ENCODE results near the gene CDKN2A.
"Not testable (repeated sequence)": the region's sequence is repeated elsewhere in the genome, so short reads cannot be mapped to it uniquely, and the experiment has no call there.

CDKN2A gene

GRCh38 chr9:21982391-21982790 lies 11.8 kb downstream of the CDKN2A start:
- no peak for DNase-seq

GRCh38 chr9:21976334-21976875 lies 17.8 kb downstream of the CDKN2A start:
- DNase-seq: no peak

GRCh38 chr9:21974722-21975409 lies 19.3 kb downstream of the CDKN2A start:
- peak; percentile 90 for DNase-seq

DNA sequence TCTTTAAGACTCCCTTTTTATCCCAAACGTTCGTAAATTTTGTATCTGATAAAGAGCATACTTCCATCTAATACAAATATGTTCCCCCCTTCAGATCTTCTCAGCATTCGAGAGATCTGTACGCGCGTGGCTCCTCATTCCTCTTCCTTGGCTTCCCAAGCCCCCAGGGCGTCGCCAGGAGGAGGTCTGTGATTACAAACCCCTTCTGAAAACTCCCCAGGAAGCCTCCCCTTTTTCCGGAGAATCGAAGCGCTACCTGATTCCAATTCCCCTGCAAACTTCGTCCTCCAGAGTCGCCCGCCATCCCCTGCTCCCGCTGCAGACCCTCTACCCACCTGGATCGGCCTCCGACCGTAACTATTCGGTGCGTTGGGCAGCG lies 19.9 kb downstream of the CDKN2A start:
- DNase-seq: peak; percentile 73

- no peak for DNase-seq
These were observed 21.8 kb downstream of the CDKN2A start for GRCh38 chr9:21972361-21972760.

DNA sequence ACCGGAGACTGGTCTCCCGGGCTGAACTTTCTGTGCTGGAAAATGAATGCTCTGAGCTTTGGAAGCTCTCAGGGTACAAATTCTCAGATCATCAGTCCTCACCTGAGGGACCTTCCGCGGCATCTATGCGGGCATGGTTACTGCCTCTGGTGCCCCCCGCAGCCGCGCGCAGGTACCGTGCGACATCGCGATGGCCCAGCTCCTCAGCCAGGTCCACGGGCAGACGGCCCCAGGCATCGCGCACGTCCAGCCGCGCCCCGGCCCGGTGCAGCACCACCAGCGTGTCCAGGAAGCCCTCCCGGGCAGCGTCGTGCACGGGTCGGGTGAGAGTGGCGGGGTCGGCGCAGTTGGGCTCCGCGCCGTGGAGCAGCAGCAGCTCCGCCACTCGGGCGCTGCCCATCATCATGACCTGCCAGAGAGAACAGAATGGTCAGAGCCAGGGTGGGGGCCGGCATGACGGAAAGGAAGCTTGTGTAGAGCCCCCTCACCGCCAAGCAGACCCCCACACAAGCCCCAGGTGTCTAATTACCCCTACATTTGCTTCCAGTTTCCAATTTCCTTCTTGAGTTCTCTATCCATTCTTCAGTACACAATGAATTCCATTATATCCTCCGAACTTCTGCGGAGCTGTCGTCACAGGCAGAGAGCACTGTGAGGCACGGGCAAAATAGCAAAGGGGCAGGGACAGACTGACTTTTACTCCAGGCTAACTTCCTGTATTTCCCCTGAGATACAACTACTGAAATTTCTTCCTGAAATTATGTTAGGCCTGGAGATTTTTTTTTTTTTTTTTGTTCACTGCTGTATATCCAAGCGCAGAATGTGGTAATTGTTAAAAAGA lies 23.2 kb downstream of the CDKN2A start:
- DNase-seq: no peak

GRCh38 chr9:21969951-21970799 lies 24.0 kb downstream of the CDKN2A start:
- DNase-seq: no peak

DNA sequence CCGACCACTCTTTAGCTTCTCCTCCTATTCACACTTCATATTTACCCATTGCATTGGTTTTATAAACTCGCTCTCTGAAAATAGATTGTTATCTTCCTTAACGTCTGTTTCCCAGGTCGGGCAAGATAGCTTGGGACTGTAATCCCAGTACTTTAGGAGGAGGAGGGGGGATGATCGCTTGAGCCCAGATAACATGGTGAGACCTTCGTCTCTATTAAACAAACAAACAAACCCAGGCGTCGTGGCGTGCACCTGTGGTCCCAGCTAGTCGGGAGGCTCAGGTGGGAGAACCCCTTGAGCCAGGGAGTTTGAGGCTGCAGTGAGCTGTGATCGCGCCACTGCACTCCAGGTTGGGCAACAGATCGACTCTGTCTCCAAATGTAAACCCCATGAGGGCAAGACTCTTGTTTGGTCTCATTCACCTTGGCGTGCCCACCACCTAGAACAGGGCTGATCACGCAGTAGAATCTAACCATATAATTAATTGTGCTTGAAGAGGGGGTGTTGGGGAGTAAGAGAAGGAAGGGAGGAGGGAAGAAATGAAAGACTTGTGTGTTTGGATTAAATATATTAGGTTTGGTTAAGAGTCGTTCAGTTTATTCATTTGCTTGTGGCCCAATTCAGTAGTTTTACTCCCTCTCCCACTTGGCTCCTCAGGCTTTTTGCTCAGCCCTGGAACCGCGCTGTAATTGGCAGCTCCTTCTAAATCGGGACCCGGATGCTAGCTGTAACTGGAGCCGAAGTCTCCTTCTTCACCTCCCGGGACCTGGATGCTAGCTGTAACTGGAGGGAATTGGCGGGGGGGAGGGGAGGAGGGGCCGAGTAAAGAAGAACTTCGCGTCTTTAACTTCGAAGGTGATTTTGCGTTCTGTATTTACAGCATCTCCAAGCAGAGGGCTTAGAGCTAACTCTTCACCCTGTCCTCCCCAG lies 24.9 kb downstream of the CDKN2A start:
- DNase-seq: no peak

DNA sequence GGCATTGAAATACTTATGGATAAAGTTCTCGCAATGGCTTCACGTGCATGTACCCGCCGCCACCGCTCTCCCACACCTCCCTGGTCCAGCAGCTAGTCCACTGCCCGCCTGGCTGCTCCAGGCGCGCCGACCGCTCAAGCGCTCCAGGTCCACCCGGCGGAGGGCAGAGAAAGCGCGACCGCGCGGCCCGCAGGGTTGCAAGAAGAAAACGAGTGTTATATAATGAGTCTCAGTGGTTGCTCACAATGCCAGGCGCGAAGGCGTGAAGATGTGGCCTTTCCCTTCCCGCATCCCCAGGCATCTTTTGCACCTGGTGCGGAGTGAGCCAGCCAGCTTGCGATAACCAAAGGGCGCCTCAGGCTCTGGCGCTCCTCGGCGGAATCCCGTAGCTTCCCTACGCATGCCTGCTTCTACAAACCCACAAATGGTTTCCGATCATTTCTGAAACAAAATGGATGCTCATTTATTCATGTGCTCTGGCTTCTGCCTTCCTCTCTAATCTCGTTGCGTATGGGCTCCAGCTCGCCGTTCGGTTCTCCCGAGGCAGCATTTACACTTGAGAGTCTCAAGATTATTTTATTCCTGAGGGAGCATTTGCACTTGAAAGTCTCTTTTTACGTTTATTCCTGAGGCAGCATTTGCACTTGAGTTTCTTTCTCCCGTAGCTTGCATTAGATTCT lies 25.7 kb downstream of the CDKN2A start:
- no peak for DNase-seq

DNA sequence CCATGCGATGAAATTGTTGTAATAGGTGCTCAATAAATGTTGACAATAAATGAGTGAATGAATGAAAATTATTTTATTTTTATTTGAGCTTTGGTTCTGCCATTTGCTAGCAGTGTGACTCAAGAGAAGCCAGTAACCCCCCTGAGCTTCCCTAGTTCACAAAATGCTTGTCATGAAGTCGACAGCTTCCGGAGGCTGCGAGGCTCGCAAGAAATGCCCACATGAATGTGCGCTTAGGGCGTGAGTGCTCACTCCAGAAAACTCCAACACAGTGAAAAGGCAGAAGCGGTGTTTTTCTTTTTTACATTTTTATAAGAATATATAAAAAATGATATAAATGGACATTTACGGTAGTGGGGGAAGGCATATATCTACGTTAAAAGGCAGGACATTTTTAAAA lies 26.5 kb downstream of the CDKN2A start:
- DNase-seq: no peak

DNA sequence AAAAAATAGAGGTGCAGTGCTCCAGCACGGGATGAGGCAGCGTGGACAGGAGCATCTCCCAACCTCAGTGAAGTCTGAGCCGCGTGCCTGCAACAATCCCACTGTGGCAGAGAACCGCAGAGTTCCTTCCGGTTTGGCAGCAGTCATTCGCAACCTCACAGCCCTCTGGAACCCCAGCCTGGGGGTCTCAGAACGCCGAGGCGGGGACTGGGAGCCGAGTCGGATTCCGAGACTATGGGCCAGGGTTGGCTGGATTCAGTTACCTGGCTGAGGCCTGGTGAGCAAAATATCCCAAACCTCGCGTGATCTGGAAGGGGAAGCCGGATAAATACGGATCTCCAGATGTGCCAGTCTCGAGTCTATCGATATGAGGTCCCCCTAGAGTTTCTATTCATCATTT lies 27.0 kb downstream of the CDKN2A start:
- no peak for DNase-seq

GRCh38 chr9:21966140-21966851 lies 27.9 kb downstream of the CDKN2A start:
- no peak for DNase-seq

- peak; percentile 12 for DNase-seq
These were observed 28.7 kb downstream of the CDKN2A start for GRCh38 chr9:21965401-21965951.

GRCh38 chr9:21964925-21965385 lies 29.2 kb downstream of the CDKN2A start:
- no peak for DNase-seq

DNA sequence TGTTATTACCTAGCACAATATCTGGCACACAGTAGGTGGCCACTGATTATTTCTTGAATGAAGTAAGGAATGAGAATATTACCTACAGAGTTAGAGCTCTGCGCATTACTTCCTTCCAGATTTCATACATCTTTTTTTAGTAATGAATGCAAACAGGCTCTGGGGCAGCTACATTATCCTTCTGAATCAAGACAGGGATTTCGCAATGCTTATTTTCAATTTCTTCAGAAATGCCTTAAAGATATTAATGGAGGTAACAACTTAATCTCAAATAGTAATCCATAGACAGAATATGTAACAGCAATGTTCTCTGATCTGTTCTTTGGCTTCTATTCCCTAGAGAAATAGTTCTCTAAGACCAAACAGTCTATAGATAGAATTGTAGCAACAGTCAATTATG lies 32.6 kb downstream of the CDKN2A start:
- DNase-seq: no peak

GRCh38 chr9:21959268-21959667 lies 34.9 kb downstream of the CDKN2A start:
- DNase-seq: not testable (repeated sequence)

- no peak for DNase-seq
These were observed 35.4 kb downstream of the CDKN2A start for GRCh38 chr9:21958833-21959232.

DNA sequence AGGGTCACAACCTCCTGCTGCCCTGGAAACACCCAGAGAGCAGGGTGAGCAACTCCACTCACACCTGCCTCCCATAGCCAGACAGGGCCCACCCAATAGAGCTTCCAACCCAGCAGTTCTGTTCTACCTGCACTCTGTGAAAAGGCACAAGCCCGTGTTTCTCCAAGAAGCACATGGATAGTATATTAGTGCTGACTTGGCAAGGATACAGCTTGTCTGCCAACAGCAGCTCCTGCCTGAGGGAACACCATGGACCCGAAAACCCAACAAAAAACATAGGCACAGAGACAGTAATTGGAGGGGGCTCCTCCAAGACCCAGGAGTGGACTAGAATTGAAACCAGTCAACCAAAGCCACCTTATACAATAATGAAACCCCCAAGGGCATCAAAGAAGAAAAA lies 48.6 kb downstream of the CDKN2A start:
- DNase-seq: no peak

DNA sequence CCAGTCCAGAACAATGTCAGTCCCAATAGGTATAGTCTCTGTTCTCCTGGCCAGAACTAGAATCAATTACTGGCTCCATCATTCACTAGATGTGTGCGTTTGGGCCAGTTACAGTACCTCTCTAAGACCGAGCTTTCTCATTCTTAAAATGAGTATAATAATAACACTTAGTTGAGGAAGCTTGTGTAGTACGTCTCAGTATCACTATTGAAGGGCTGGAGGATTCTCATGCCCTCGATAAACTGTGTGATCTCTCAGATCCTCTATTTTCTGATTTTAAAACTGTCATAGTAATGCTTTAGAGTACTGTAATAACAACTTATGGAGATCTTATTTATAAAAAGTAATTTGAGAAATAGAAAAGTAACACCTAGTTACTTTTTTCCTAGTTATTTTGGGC lies 50.7 kb downstream of the CDKN2A start:
- no peak for DNase-seq

- no peak for DNase-seq
These were observed 52.7 kb downstream of the CDKN2A start for GRCh38 chr9:21941337-21941995.

Data from NCI-H2227 treated with DMSO at 0.1 percent for 48 hours (cell line).